Activated T-helper 9 cell treated with anti-CD3 and anti-CD28 coated beads, Interleukin-2, amount 50 U/mL, for 16 hours (primary cell): ENCODE data around the gene STIM2.
"Not testable (repeated sequence)": the region's sequence is repeated elsewhere in the genome, so short reads cannot be mapped to it uniquely, and the experiment has no call there.

Experiments used
- DNase-seq: peaks from one replicate; pipeline ENCODE4 v3.0.0-alpha.2; 2020; ENCODE audit warnings: low read depth

STIM2 gene

DNA sequence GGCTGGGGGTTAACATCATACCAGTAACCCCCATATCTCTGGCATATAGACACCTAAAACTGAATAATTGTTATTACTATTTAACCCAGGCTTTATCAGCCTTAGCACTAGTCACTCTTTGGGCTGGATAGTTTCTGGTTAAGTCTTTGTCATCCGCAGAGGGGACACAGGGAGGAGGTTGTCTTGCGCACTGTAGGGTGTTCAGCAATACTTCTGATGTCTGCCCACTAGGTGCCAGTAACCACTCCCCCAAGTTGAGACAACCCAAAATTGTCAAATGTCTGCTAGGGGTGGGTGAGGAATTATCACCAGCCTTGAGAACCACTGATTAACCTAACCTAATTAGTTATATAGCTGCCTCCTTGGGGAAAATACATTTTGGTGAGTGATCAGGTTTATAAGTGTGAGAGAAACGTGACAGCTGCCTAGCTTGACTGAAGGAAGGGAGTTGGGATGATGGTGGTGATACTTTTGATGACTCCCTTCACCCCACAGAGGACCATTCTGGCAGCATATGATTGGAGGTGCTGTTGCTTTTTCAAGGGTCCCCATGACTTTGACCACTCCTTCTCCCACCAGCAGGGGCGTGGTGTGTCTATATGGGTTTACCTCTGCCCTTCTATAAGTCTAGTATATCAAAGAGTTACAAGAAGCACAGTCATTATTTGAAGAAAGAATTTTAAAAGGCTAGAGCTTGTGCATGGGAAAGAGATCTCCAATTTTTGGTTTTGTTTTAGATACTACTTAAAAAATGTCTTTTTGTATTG, 140.9 kb downstream of the STIM2 start:
- DNase-seq: no peak

DNA sequence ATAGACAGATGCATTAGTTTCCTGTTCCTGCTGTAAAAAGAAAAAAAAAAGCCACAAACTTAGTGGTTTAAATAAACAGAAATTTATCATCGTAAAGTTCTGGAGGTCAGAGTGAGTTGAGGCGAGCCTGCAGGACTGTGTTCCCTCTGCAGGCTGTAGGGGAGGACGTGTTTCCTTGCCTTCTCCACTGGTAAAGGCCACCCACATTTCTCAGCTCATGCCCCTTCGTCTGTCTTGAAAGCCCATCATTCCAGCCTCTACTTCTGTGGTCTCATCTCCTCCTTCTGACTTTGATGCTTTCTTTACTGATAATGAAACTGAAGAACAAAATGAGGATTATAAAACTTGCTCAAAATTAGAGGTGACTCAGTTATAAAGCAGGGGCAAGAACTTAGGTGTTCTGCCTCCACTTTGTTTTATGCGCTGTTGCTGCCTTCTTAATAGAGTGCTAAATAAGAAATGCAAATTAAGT, 143.0 kb downstream of the STIM2 start:
- DNase-seq: no peak

DNA sequence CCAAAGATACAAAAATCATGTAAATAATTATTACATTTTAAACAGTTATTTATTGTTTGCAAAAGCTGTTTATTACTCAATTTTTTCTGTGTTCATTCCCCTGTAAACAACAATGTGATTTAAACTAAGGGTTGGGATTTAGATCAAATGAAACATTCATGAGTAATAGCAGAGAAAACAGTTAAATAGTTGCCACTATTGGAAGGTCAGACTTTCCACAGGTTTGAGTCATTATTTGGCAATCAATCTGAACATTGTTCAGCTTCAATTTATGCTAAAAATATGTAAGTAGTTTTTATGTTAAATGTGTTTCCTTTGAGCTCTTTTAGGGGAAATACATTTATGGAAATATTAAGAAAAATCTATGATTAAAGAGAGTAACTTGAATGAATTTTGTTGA, 144.9 kb downstream of the STIM2 start:
- no peak for DNase-seq

DNA sequence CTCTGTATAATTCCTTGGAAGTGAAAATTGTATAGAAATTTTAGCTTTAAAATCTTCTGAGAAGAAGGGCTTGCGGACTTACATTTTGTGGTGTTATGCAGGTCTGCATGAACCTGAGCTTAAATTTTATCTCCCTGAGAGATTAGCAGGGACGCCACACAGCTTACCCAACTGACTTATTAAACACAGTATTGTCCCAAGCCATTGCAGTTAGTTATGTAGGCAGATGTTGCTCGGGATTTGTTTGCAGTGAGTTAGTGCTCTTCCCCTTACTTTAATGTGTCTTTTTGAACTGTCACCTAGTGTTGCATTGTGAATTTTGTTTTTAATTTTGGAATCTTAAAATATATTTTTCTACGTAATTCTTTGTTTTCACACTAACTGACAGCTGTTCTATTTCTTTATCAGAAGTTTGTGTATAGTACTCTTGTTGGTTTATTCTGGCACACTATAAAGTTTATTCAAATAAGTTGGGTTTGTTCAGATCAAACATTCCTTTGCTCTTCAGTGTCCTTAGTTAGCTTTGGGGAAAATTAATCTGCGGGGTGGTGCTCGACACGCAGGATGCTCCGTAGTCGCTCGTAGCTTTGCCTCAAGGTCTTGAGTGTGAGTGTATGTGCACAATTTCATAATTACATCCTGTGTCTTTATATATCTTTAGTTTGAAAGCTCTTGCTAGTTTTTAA, 145.4 kb downstream of the STIM2 start:
- DNase-seq: no peak

DNA sequence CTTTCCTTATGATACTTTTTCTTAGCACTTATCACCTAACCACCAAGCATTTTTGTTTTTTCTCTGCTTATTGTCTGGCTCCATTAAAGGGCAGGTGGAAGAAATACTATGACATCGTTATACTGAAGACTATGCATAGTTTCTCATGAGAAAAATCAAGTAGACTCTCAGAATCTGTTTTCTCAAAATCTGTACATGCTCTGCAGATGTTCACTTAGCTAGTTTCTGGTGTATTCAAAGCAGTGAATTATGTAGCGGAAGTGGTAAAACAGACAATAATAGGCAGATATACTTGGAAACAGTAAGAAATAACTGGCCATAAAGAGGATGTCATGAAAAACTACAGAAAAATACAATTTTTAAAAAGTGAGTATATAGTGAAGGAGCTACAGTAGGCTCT, 146.0 kb downstream of the STIM2 start:
- no peak for DNase-seq

DNA sequence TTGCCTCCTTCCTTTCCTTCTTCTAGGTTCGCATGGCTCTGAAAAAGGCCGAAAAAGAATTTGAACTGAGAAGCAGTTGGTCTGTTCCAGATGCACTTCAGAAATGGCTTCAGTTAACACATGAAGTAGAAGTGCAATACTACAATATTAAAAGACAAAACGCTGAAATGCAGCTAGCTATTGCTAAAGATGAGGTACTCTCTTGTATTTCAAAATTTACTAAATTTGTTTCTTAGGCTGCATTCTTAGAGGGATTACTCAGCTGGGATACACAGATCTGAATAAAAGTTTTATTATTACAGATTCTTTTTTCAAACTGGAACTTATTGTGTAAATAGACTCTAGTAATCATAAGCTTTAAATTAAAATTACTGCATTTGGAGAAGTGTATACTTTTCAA, 146.9 kb downstream of the STIM2 start:
- no peak for DNase-seq

DNA sequence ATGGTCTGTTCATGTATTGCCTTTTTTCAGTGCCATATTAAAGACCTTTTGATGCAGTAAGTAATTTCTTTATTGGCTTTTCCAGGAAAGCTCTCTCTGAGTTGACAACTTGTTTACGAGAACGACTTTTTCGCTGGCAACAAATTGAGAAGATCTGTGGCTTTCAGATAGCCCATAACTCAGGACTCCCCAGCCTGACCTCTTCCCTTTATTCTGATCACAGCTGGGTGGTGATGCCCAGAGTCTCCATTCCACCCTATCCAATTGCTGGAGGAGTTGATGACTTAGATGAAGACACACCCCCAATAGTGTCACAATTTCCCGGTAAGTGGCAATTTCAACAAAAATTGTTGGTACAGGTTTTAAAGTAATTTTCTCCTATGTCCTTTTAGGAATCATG, 148.0 kb downstream of the STIM2 start:
- DNase-seq: no peak

DNA sequence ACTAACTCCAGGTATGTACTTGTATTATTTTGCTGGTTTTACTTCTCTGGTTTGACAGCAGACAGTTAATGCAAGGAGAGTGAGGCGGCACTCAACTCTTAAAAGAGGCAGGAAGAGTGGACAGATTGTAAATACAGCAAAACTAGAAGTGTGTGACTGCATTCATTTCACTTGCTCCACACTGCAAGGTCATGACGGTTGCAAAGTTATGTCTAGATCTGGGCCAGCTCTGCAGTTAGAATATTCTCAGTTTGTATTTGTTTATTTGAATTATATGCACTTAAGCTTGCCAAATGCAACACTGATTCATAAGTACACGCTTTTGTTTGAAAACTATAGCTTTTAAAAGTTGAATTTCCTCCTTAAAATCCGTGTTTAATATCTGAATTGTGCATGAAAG, 148.9 kb downstream of the STIM2 start:
- DNase-seq: no peak

DNA sequence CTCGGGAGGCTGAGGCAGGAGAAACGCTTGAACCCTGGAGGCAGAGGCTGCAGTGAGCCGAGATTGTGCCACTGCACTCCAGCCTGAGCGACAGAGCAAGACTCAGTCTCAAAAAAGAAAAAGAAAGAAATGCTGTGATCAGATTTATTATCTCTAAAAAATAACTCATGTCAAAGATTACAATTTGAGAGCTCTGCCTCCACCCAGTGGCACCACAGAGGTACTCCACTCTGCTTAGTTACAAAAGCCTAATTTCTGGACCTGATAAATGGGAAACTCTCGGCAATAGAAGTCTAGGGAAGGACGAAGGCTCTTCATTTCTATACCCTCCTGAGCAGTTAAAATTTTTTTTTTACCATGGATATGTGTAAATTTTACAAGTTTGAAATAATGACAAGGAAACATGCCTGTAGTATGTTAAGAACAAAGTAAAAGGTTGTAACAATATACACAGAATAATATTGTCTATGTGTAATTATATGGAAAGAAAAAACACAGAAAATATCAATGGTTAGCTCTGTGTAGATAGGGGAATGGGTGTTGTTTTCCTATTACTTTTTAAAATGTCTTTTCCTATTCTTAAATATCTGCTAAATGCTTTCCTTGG, 149.8 kb downstream of the STIM2 start:
- DNase-seq: peak; percentile 29

DNA sequence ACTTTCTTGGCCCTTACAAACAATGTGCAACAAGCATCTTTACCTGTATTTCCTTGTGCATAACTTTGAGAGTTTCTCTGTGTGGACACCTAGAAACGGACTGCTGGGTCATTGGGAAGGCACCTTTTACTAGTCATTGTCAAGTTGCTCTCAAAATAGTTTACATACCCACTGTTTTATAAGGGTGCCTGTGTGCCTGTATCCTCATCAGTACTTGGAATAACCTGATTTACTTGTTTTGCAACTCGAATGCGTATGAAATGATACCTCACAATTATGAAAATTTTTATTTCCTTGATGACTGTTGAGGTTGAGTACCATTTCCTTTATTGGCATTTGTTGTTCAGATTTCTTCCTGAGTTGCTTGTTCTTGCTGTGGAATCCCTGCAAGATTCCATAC, 150.8 kb downstream of the STIM2 start:
- no peak for DNase-seq

DNA sequence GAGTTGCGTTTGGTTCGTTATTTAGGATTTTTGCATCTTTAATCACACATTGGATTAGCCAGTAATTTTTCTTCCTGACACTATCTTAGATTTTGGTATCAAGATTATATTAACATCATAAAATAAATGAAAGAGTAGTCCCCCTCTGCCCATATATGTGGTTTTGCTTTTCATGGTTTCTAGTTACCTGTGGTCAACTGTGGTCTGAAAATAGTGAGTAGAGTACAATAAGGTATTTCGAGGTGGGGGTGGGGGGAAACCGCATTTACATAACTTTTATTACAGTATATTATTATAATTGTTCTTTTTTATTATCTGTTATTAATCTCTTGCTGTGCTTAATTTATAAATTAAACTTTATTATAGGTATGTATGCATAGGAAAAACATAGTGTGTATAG, 152.4 kb downstream of the STIM2 start:
- no peak for DNase-seq

DNA sequence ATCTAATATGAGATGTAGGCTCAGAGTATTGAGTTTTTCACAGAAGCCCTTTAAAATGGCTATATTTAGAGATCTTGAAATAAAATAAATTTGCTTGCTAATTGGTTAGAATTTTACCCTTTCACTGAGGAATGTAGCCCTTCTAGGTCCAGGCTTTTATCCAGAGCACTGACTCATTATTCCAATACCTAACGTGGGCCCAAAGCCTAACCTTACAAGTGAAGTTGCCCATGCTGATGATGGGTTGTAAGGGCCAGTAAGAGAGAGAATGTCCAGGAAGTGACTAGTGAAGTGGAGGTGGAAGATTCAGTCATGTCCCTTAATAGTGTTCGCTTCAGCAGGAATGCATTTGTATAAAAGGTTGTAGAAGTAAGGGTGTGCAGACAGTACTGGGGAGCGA, 155.9 kb downstream of the STIM2 start:
- no peak for DNase-seq

DNA sequence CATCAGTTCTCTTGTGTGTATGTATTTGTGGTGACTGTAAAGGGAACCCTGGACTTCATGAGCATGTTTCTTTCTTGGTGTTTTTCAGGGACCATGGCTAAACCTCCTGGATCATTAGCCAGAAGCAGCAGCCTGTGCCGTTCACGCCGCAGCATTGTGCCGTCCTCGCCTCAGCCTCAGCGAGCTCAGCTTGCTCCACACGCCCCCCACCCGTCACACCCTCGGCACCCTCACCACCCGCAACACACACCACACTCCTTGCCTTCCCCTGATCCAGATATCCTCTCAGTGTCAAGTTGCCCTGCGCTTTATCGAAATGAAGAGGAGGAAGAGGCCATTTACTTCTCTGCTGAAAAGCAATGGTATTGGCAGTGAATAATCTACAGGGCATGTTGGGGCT, 157.0 kb downstream of the STIM2 start:
- no peak for DNase-seq

DNA sequence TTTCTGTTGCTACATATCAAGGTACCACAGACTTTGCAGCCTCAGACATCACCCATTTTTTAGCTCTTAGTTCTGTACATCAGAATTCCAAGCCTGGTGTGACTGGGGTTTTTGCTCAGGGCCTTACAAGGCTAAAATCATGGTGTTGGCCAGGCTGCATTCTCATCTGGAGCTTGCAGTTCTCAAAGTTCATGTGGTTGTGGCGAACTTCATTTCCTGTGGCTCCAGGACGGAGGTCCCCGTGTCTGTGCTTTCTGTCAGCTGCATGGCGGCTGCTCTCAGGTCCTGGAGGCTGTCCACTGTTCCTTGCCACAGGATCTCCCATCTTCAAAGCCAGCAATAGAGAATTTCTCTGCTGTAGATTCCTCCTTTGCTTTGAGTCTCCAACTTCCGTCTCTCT, 157.4 kb downstream of the STIM2 start:
- no peak for DNase-seq

DNA sequence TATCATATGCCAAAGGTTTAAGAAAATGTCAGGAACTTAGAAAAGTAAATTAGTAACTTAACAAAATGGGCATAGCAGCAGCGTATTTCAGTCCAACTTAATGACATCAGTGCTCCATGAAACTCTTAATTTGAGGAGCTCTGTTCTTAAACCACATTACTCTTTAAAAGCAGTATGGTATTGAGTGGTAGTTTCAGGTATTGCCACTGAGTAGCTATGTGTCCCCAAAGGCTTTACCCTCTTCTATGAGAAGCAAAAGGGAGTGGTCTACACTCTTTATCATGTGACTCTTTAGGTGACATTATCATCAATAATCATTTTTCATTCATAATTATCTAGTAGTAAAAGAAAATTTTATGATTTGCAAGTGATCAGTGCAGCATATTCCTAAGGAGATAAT, 158.3 kb downstream of the STIM2 start:
- DNase-seq: no peak

DNA sequence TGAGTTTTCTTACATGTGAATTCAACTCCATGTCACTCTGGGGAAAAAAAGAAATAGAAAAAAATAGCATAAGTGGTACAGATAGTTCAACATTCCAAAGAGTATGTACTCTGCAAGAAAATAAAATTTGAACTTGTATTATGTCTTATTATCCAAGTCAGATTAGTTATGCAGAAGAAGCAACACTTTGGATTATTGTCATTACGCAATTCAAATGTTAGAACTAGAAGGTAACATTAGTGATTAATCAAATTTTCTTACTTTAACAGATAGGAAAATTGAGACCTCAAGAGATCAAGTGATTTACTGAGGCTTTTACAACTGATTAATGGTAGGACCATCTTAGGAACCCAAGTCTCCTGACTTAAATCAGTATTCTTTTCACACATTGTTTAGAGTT, 159.1 kb downstream of the STIM2 start:
- no peak for DNase-seq

DNA sequence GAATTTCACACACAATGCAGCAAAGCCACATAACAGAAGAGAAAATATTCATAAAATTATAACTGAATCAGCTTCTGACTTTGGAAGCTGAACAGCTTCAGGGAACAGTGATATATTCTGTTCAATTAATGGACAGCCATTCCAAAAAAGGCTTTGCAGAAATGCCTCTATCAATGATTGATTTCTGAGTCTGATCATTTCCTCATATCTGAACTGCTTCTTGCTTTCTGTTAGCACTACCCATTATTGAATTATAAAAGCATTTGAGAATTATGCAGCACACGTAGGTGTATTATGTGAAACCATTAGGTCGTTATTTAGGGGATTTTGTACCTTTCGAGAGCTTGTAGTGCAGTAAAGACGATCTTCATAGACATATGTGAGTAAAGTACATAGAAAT, 159.6 kb downstream of the STIM2 start:
- no peak for DNase-seq

DNA sequence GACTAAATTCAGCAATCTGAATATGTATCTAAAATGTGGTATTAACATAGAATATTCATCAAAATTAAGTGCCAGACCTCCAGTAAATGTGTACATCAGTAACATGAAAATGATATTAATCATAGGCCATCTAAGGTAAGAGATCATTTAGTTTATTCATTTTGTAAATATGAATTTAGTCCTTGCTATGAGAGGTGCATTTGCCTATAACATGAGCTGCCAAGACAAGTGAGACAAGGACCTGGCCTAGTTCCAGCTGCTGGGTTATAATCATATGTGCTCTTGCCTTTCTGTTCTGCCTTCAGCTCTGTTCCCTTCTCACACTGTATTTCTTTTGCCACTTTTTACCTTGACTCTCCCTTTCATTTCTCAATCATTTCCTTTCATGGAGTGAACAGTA, 160.0 kb downstream of the STIM2 start:
- DNase-seq: no peak

DNA sequence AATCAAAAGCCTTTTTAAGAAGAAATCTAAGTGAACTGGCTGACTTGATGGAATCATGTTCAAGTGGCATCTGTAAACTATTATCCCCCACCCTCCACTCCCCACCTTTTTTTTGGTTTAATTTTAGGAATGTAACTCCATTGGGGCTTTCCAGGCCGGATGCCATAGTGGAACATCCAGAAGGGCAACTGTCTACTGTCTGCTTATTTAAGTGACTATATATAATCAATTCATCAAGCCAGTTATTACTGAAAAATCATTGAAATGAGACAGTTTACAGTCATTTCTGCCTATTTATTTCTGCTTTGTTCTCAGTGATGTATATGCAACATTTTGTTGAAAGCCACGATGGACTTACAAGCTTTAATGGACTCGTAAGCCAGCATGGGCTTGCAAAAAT, 162.3 kb downstream of the STIM2 start:
- DNase-seq: no peak

DNA sequence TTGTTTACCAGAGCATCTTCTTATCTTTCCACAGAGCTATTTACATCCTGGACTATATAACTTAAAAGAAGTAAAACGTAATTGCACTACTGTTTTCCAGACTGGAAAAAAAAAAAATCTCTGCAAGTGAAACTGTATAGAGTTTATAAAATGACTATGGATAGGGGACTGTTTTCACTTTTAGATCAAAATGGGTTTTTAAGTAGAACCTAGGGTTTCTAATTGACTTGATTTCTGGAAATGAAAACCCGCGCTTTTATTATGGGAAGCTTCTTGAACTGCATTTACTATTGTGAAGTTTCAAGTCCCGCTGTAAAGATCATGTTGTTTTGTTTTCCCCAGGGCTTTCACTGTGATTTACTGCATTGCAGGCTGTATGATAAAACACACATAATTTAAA, 162.7 kb downstream of the STIM2 start:
- no peak for DNase-seq

DNA sequence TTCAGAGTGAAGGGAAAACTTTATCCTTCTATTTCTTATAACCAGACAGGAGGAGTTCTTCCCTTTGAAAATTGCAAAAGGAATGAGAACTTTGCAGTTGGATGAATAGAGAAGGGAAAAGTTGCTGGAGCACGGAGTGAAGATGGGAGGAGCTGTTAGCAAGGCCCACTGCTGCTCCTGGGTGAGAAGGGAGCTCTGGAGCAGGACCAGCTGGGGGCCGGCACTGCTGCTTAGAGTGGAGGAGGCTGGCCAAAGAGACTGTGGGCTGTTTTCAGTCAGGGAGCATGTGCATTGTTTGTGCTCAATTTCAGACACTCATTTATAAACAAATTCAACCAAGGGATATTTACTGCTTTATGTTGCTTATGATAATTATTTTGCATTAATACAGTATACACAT, 164.2 kb downstream of the STIM2 start:
- DNase-seq: no peak

DNA sequence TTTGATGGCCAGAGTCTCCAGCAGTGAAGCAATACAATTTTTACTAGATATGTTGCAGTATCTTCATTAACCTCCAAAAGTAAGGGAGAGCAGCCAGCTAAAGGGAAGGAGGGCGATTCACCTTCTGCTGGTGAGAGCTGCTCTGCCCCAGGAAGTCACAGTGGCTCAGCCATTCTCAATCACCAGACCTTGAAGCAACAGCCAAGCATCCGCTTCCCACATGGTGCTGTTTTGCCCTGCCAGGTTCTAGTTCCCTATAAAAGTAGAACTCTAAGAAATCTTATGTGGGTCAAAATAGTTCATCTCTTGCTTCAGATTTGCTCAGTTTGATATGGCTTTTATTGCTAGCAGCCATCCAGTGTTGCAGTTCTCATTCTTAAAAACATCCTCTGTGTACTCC, 166.8 kb downstream of the STIM2 start:
- no peak for DNase-seq

DNA sequence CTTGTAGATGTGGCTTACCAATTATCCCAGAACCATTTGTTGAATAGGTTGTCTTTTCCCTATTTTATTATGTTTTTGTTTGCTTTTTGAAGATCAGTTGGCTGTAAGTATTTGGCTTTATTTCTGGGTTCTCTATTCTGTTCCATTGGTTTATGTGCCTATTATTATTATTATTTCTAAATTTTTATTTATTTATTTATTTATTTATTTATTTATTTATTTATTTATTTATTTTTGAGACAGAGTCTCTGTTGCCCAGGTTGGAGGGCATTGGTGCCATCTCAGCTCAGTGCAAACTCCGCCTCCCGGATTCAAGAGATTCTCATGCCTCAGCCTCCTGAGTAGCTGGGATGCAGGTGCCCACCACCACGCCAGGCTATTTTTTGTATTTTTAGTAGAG, 174.5 kb downstream of the STIM2 start:
- DNase-seq: not testable (repeated sequence)
